HCT116 (cell line): Measurements from ENCODE around the gene GPR17. TPM values are rescaled to one million over a fixed set of nuclear protein-coding genes. Genes with fewer than 3 reads are reported as not detected.

Experiments
- ATAC-seq: fragments of 200-7000 bp; cut with Tn5 transposase; 2 replicates; pipeline ENCODE4 v1.9.1; 2020; ENCODE audit warnings: mild to moderate bottlenecking, moderate library complexity
- BruUV-seq: library from RNA; stranded (reverse); fragments of 400-500 nt; replicated peaks from 2 replicates; lab custom pipeline; 2021; lab: Mats Ljungman, UMichigan
- CTCF ChIA-PET: fragments of 300-600 bp; sonication (Branson Sonifier 250); formaldehyde crosslinking; loops from one replicate; lab custom pipeline; 2021; ENCODE audit warnings: antibody characterized with exemption; lab: Charles Lee
- POLR2A ChIA-PET: fragments of 300-600, 350-600 bp; sonication (Branson Sonifier 250); formaldehyde crosslinking; loops from one replicate; lab custom pipeline; 2021; ENCODE audit warnings: antibody characterized with exemption; lab: Charles Lee
- RAD21 ChIA-PET, 2 experiments: fragments of 300-600 bp; sonication (Branson Sonifier 250); formaldehyde crosslinking; loops; one replicate each; lab custom pipeline; 2023; ENCODE audit warnings: low total read pairs in 2 of 2; ENCODE audit not compliant: uncharacterized antibody in 2 of 2, unreplicated experiment in 2 of 2, low non-redundant PET in 1 of 2; lab: Charles Lee
- DNase-seq: peaks from one replicate; pipeline ENCODE4 v3.0.0-alpha.2; 2010; ENCODE audit warnings: low read depth, low spot score
- H2AFZ ChIP-seq: fragments of 200-600 bp; shearing (Covaris generic), sonication (generic); 2 replicates; pipeline ENCODE4 v1.6.1; 2017; ENCODE audit warnings: low read depth, mixed run types, mixed read lengths, antibody characterized with exemption, low read length; ENCODE audit not compliant: poor library complexity, severe bottlenecking
- H3K27ac ChIP-seq: 2 replicates; pipeline ENCODE4 v1.5.1; 2012; ENCODE audit warnings: low read depth, low read length
- H3K27me3 ChIP-seq: fragments of 200-600 bp; sonication (generic); 2 replicates; pipeline ENCODE4 v1.6.1; 2016; ENCODE audit warnings: mixed run types, low read length, mixed read lengths; ENCODE audit not compliant: insufficient read depth
- H3K36me3 ChIP-seq, 2 experiments: fragments of 200-500 bp in 1 of 2; fragments of 200-600 bp in 1 of 2; sonication (Bioruptor generic) in 1 of 2; sonication (generic) in 1 of 2; 2 replicates each; pipeline versions ENCODE4 v1.5.1 to v1.6.1; 2014 to 2016; ENCODE audit warnings: low read length in 2 of 2, inconsistent platforms in 1 of 2, mixed read lengths in 1 of 2, mixed run types in 1 of 2; ENCODE audit not compliant: insufficient read depth in 2 of 2, control insufficient read depth in 1 of 2
- H3K4me1 ChIP-seq, 2 experiments: fragments of 200-600 bp in 1 of 2; sonication (generic) in 1 of 2; 2 replicates each; pipeline versions ENCODE4 v1.5.1 to v1.6.1; 2012 to 2017; ENCODE audit warnings: low read length in 2 of 2, inconsistent platforms in 1 of 2, mild to moderate bottlenecking in 1 of 2, mixed read lengths in 1 of 2, mixed run types in 1 of 2, moderate library complexity in 1 of 2; ENCODE audit not compliant: insufficient read depth in 2 of 2, control insufficient read depth in 1 of 2
- H3K4me2 ChIP-seq: fragments of 200-600 bp; sonication (generic); 2 replicates; pipeline ENCODE4 v1.6.1; 2017; ENCODE audit warnings: mixed run types, low read length, mixed read lengths
- H3K4me3 ChIP-seq, 2 experiments: fragments of 200-600 bp in 1 of 2; sonication (generic) in 1 of 2; replicated peaks in 1 of 2; 2 replicates each; pipeline ENCODE4 v1.5.1; 2011 to 2016; ENCODE audit warnings: low read length in 2 of 2, control low read depth in 1 of 2, low read depth in 1 of 2, mild to moderate bottlenecking in 1 of 2, mixed read lengths in 1 of 2, mixed run types in 1 of 2
- H3K79me2 ChIP-seq: fragments of 200-600 bp; sonication (generic); 2 replicates; pipeline ENCODE4 v1.6.1; 2017; ENCODE audit warnings: mild to moderate bottlenecking, mixed run types, low read length, moderate library complexity, mixed read lengths; ENCODE audit not compliant: insufficient read depth
- H3K9ac ChIP-seq: fragments of 200-600 bp; sonication (generic); 2 replicates; pipeline ENCODE4 v1.6.1; 2016; ENCODE audit warnings: low read length, mixed read lengths
- H3K9me2 ChIP-seq: fragments of 200-600 bp; sonication (generic), shearing (Covaris generic); 2 replicates; pipeline ENCODE4 v1.6.1; 2017; ENCODE audit warnings: mixed run types, mild to moderate bottlenecking, moderate library complexity; ENCODE audit not compliant: insufficient read depth
- H3K9me3 ChIP-seq, 2 experiments: fragments of 200-500 bp in 1 of 2; fragments of 200-600 bp in 1 of 2; sonication (Bioruptor generic) in 1 of 2; sonication (generic) in 1 of 2; 2 replicates each; pipeline ENCODE4 v1.6.1; 2014 to 2017; ENCODE audit warnings: low read length in 2 of 2, mixed read lengths in 2 of 2, inconsistent platforms in 1 of 2, low read depth in 1 of 2, mild to moderate bottlenecking in 1 of 2, mixed run types in 1 of 2, moderate library complexity in 1 of 2; ENCODE audit not compliant: control insufficient read depth in 1 of 2, insufficient read depth in 1 of 2
- H4K20me1 ChIP-seq: fragments of 200-600 bp; sonication (generic), shearing (Covaris generic); 2 replicates; pipeline ENCODE4 v1.6.1; 2017; ENCODE audit warnings: mixed run types, mild to moderate bottlenecking, moderate library complexity; ENCODE audit not compliant: insufficient read depth
- EGR1 ChIP-seq: IDR thresholded peaks from 2 replicates; pipeline ENCODE4 v1.6.1; 2012; ENCODE audit warnings: low read depth
- ELF1 ChIP-seq: IDR thresholded peaks from 2 replicates; pipeline ENCODE4 v1.6.1; 2012; ENCODE audit warnings: low read depth, borderline replicate concordance
- JUND ChIP-seq: IDR thresholded peaks from 2 replicates; pipeline ENCODE4 v1.6.1; 2012
- POLR2A ChIP-seq: IDR thresholded peaks from 2 replicates; pipeline ENCODE4 v1.7.0; 2011; ENCODE audit warnings: borderline replicate concordance; ENCODE audit not compliant: insufficient read depth, insufficient read length; ENCODE audit errors: extremely low read depth
- POLR2AphosphoS5 ChIP-seq: IDR thresholded peaks from 2 replicates; pipeline ENCODE4 v1.6.1; 2011; ENCODE audit warnings: mild to moderate bottlenecking, low read depth, low read length, moderate library complexity
- TCF7L2 ChIP-seq: IDR thresholded peaks from 2 replicates; pipeline ENCODE4 v1.7.0; 2011; ENCODE audit warnings: borderline replicate concordance, inconsistent platforms; ENCODE audit not compliant: insufficient read depth, insufficient read length; ENCODE audit errors: extremely low read depth
- ZFX ChIP-seq: fragments of 450-650 bp; IDR thresholded peaks from 2 replicates; pipeline ENCODE4 v1.6.1; 2017
- ZNF274 ChIP-seq: fragments of 200-500 bp; sonication (Bioruptor generic); IDR thresholded peaks from 2 replicates; pipeline ENCODE4 v1.6.1; 2014; ENCODE audit warnings: mild to moderate bottlenecking, low read depth, low read length, inconsistent platforms
- intact Hi-C: fragments of 100-400 bp; cut with micrococcal nuclease; formaldehyde crosslinking; loops from 2 replicates; pipeline ENCODE4 v1.10.0; 2022
- total RNA-seq: library from RNA; stranded (reverse); gene quantifications from one replicate; pipeline ENCODE4 v1.2.1, GENCODE V29; 2021; ENCODE audit not compliant: unreplicated experiment
- TF ChIP-seq, protein P1 (sequence below): IDR thresholded peaks from 2 replicates; pipeline ENCODE4 v1.6.1; 2012
- TF ChIP-seq, protein P2 (sequence below): IDR thresholded peaks from 2 replicates; pipeline ENCODE4 v1.6.1; 2011; ENCODE audit warnings: mild to moderate bottlenecking, low read length, moderate library complexity; ENCODE audit not compliant: insufficient replicate concordance; ENCODE audit errors: extremely low read depth

The GPR17 gene
- total RNA-seq, 1 experiment from 2014 or later = not detected

DNA sequence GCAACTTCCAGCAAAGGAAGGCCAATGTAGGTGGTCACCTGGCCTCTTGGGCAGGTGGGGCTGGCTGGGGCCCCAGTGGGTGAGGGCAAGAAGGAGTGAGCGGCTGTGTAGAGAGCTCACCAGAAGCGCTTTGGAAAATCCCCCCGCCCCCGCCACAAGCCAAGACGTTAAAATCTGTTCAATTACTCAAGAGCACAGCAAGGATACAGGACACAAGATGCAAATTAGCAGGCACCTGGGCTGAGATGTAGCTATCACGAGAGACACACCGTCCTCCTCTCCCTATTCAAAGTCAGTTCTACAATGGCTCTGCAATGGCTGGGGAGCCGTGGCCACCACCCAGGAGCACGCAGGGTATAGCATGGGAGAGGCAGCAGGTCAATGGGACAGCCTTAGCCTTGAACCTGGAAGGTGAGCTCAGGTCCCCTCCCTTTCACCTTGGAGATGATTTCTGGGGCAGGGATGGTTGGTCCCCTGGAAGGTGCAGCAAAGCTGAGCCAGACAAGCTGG lies 38.5 kb upstream of the GPR17 start:
- no peaks in the 10 kb centered on the region for H4K20me1 ChIP-seq
- H2AFZ ChIP-seq = no peak overlapping the region
- ChIA-PET RAD21 (no interaction called here), CTCF (no interaction called here), POLR2A (no interaction called here)
- no peak for TF ChIP-seq JUND
- H3K4me2 ChIP-seq = no peak overlapping the region
- no peaks in the 10 kb centered on the region for H3K27me3 ChIP-seq
- H3K9me3 ChIP-seq = no peaks in the 10 kb centered on the region; a peak in 1 of 4 replicates
- H3K36me3 ChIP-seq = no peaks in the 10 kb centered on the region
- no peak for DNase-seq
- no peak overlapping the region for H3K27ac ChIP-seq
- no peaks in the 10 kb centered on the region for H3K9me2 ChIP-seq
- H3K79me2 ChIP-seq = no peaks in the 10 kb centered on the region
- intact Hi-C loops = no loop called here
- ATAC-seq = no peak
- no peak overlapping the region for H3K9ac ChIP-seq
- no peak overlapping the region for H3K4me3 ChIP-seq
- no peaks in the 10 kb centered on the region for H3K4me1 ChIP-seq
- no TSS peak for BruUV-seq

DNA sequence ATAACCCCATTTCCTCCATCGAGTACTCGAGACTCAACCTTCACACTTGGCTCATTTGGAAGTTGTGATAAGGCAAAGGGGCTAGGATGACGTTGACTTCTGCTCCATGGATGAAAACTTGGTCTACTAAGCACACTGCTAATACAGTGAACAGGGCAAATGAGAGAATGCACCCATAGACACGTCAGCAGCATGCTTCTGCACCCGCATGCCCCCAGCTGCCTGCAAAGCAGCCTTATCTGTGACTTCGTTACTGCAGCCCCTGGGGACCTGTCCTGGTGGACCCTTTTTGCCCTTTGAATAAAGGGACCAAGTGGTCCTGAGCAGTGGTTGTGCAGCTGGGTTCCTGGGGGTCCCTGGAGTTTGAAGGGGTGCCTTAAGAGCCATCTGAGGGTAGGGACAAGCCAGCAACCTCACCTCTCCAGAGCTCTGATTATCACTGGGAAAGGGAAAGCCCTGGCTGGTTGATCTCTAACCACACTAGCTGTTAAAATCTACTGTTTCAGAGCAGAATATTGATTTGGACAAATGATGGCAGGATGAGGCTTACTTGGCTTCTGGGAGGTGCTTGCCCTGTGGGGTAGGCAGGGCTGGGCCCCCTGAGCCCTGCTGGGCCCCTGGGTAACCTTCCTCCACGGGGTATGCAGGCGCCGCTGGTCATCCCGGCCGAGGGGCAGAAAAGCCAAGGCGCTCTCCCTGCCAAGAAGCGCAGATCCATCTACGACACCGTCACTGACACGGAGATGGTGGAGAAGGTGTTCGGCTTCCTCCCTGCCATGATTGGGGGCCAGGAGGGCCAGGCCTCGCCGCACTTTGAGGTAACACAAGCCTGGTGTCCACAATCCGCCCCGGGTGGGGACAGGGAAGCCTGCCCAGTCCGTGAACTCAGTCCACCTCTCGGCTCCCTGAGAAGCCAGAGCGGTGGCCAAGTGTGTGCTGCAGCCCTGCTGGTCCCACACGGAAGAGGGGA lies 37.6 kb upstream of the GPR17 start:
- no peak overlapping the region for H3K27ac ChIP-seq
- no peaks in the 10 kb centered on the region; a peak in 1 of 4 replicates for H3K9me3 ChIP-seq
- no peaks in the 10 kb centered on the region for H3K27me3 ChIP-seq
- no peak for ATAC-seq
- ChIA-PET POLR2A (no interaction called here), RAD21 (no interaction called here), CTCF (no interaction called here)
- H3K9ac ChIP-seq = no peak overlapping the region
- intact Hi-C loops = no loop called here
- no peak overlapping the region for H2AFZ ChIP-seq
- H4K20me1 ChIP-seq = no peaks in the 10 kb centered on the region
- no TSS peak for BruUV-seq
- H3K4me1 ChIP-seq = no peaks in the 10 kb centered on the region
- no peaks in the 10 kb centered on the region for H3K9me2 ChIP-seq
- no peaks in the 10 kb centered on the region for H3K79me2 ChIP-seq
- DNase-seq = no peak
- TF ChIP-seq ELF1 = no peak
- no peak for TF ChIP-seq ZFX
- TF ChIP-seq, protein P1, sequence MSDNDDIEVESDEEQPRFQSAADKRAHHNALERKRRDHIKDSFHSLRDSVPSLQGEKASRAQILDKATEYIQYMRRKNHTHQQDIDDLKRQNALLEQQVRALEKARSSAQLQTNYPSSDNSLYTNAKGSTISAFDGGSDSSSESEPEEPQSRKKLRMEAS = no peak
- no peak for TF ChIP-seq JUND
- no peak for TF ChIP-seq ZNF274
- no peak for TF ChIP-seq EGR1
- no peak for TF ChIP-seq POLR2AphosphoS5
- TF ChIP-seq, protein P2, sequence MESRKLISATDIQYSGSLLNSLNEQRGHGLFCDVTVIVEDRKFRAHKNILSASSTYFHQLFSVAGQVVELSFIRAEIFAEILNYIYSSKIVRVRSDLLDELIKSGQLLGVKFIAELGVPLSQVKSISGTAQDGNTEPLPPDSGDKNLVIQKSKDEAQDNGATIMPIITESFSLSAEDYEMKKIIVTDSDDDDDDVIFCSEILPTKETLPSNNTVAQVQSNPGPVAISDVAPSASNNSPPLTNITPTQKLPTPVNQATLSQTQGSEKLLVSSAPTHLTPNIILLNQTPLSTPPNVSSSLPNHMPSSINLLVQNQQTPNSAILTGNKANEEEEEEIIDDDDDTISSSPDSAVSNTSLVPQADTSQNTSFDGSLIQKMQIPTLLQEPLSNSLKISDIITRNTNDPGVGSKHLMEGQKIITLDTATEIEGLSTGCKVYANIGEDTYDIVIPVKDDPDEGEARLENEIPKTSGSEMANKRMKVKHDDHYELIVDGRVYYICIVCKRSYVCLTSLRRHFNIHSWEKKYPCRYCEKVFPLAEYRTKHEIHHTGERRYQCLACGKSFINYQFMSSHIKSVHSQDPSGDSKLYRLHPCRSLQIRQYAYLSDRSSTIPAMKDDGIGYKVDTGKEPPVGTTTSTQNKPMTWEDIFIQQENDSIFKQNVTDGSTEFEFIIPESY = no peak
- no peak for TF ChIP-seq TCF7L2
- no peak for TF ChIP-seq POLR2A
- no peak overlapping the region for H3K4me2 ChIP-seq
- no peaks in the 10 kb centered on the region for H3K36me3 ChIP-seq
- H3K4me3 ChIP-seq = no peak overlapping the region
